Measurements from ENCODE around the gene SPECC1.

The SPECC1 gene

DNA sequence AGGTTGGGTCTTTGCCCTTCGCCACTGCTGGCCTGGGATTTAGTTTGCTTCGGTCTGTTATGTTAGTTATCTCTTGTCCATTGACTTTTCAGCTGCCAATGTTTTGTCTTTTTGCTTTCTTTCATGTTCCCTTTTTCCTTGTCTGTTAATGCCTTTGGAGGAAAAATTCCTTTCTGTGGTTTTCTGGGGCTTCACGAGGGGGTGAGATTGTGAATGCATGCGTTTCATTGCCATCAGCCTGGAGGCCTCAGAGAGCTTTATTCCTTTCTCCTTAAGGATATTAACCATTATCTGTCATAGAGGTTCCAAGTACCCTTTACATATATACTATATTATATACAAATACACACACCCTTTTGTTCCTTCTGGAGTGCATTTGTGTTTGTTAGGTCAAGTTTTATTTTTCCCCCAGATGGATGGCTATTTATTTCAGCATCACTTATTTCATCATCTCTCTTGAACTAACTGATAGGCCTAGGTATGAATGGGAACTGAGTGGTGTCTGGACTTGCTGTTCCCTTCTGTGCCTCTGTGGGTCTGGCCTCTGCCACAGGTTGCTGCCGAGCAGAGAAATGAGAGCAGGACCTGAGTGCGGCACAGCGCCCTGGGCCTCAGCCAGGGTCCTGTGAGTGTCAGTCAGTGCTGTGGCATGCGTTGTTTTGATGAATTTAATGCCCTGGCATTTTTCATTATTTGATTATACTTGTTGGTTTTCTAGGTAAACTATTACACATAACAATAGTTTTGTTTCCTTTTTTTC lies 264.8 kb downstream of the SPECC1 start:
- Histone ChIP-seq H3K27me3 (replicated peaks; ENCODE audit: control insufficient read depth, insufficient read depth, low read length, poor library complexity, severe bottlenecking) (no peaks in the 10 kb centered on the region), H3K36me3 (ENCODE audit: control insufficient read depth, insufficient read depth, low read length) (no peaks in the 10 kb centered on the region), H3K9me3 (ENCODE audit: control insufficient read depth, low read length) (no peaks in the 10 kb centered on the region), H3K27ac (ENCODE audit: insufficient read depth, low read length, poor library complexity, severe bottlenecking) (no peak overlapping the region), H3K4me1 (ENCODE audit: control insufficient read depth, insufficient read depth, low read length, poor library complexity, severe bottlenecking) (peaks cover 14% of the 10 kb centered on the region), H3K4me3 (ENCODE audit: insufficient read depth, low read depth, low read length, poor library complexity, severe bottlenecking) (no peak overlapping the region)
- no peak for DNase-seq

- Histone ChIP-seq H3K4me3 (ENCODE audit: insufficient read depth, low read depth, low read length, poor library complexity, severe bottlenecking) (no peak overlapping the region), H3K27me3 (replicated peaks; ENCODE audit: control insufficient read depth, insufficient read depth, low read length, poor library complexity, severe bottlenecking) (no peaks in the 10 kb centered on the region), H3K4me1 (ENCODE audit: control insufficient read depth, insufficient read depth, low read length, poor library complexity, severe bottlenecking) (peaks cover 9% of the 10 kb centered on the region), H3K9me3 (ENCODE audit: control insufficient read depth, low read length) (no peaks in the 10 kb centered on the region), H3K36me3 (ENCODE audit: control insufficient read depth, insufficient read depth, low read length) (no peaks in the 10 kb centered on the region), H3K27ac (ENCODE audit: insufficient read depth, low read length, poor library complexity, severe bottlenecking) (no peak overlapping the region)
- DNase-seq, result no peak
Measured at GRCh38 chr17:20275653-20276052, 266.5 kb downstream of the SPECC1 start.

DNA sequence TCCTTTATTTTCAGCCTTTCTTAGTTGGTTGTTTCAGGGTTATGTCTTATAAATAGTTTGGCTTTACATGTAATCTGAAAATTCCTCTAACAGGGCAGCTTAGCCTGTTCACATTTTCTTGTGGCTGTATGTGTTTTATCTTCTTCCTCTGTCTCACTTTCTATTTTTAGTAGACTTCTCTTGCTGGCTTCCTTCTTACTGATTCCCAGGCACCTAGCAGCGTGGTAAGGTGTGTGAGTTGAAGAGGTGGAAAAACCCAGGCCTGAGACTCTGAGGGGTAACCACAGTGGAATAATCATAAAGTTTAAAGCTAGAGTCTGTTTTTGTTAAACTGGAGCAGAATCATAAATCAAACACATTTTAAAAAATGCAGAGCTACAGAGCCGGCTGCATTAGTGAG lies 267.3 kb downstream of the SPECC1 start:
- Histone ChIP-seq H3K9me3 (ENCODE audit: control insufficient read depth, low read length) (no peaks in the 10 kb centered on the region), H3K27me3 (replicated peaks; ENCODE audit: control insufficient read depth, insufficient read depth, low read length, poor library complexity, severe bottlenecking) (no peaks in the 10 kb centered on the region), H3K36me3 (ENCODE audit: control insufficient read depth, insufficient read depth, low read length) (no peaks in the 10 kb centered on the region), H3K4me3 (ENCODE audit: insufficient read depth, low read depth, low read length, poor library complexity, severe bottlenecking) (no peak overlapping the region), H3K27ac (ENCODE audit: insufficient read depth, low read length, poor library complexity, severe bottlenecking) (no peak overlapping the region), H3K4me1 (ENCODE audit: control insufficient read depth, insufficient read depth, low read length, poor library complexity, severe bottlenecking) (peaks cover 7% of the 10 kb centered on the region)
- DNase-seq, result no peak

DNA sequence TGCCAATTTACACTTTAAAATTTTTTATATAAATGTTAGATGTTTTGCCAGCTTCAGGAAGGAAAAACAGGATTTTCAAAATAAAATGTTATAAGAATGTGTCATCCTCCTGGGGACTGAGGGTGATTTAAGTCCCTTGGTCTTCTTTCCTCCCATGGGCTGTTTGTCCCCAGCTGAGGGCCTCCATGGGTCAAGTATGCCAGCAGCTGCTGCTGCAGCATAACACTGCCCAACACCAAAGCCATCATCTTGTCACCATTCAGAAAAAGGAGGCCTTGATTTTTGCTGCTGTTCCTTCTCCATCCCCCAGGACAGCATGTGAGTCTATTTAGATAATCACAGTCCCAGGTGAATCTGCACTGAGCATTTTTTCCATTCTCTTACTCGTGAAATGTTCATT lies 269.6 kb downstream of the SPECC1 start:
- Histone ChIP-seq H3K4me3 (ENCODE audit: insufficient read depth, low read depth, low read length, poor library complexity, severe bottlenecking) (no peak overlapping the region), H3K36me3 (ENCODE audit: control insufficient read depth, insufficient read depth, low read length) (no peaks in the 10 kb centered on the region), H3K27ac (ENCODE audit: insufficient read depth, low read length, poor library complexity, severe bottlenecking) (no peak overlapping the region), H3K9me3 (ENCODE audit: control insufficient read depth, low read length) (no peaks in the 10 kb centered on the region), H3K27me3 (replicated peaks; ENCODE audit: control insufficient read depth, insufficient read depth, low read length, poor library complexity, severe bottlenecking) (no peaks in the 10 kb centered on the region), H3K4me1 (ENCODE audit: control insufficient read depth, insufficient read depth, low read length, poor library complexity, severe bottlenecking) (peaks cover 3% of the 10 kb centered on the region)
- DNase-seq, result no peak

DNA sequence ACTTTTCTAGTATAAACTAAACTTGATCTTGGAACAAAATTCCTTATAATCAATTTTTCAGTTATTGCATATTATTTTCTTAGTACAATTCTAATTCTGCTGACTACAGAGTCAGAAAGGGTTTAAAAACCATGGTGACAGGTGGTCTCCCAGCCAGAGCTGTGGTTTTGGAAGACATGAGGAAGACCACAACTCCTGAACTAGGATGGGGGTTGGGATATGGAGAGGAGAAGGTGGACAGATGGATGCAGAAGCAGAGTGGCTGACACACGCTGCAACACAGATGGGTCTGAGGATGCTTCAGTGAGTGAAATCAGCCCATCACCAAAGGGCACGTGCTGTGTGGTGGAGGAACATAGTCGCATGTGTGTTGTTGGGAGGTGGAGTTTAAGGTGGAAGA lies 270.5 kb downstream of the SPECC1 start:
- peaks cover 3% of the 10 kb centered on the region for H3K4me1 ChIP-seq (ENCODE audit: control insufficient read depth, insufficient read depth, low read length, poor library complexity, severe bottlenecking)

DNA sequence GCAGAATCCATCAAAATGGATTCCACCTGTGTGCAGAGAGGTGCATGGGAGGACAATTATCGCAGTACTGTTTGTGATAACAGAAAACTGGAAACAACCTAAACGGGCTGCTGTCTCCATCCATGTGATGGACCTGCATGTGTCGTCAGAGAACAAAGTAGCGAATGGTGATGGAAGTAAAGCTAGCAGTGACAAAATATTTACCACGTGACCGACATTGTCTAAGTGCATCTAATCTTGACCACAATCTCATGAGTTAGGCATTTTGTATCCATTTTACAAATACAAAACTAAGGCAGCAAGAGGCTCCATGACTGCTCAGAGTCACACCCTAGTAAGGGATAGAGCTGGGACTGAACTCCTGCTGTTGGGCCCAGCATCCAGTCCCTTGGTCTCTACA lies 270.9 kb downstream of the SPECC1 start:
- Histone ChIP-seq H3K4me1 (ENCODE audit: control insufficient read depth, insufficient read depth, low read length, poor library complexity, severe bottlenecking) (peaks cover 3% of the 10 kb centered on the region), H3K9me3 (ENCODE audit: control insufficient read depth, low read length) (no peaks in the 10 kb centered on the region), H3K36me3 (ENCODE audit: control insufficient read depth, insufficient read depth, low read length) (no peaks in the 10 kb centered on the region), H3K27me3 (replicated peaks; ENCODE audit: control insufficient read depth, insufficient read depth, low read length, poor library complexity, severe bottlenecking) (no peaks in the 10 kb centered on the region), H3K4me3 (ENCODE audit: insufficient read depth, low read depth, low read length, poor library complexity, severe bottlenecking) (no peak overlapping the region), H3K27ac (ENCODE audit: insufficient read depth, low read length, poor library complexity, severe bottlenecking) (no peak overlapping the region)
- DNase-seq, result no peak

More for the DNA sequence above, 270.5 kb downstream of the SPECC1 start:
- Histone ChIP-seq H3K36me3 (ENCODE audit: control insufficient read depth, insufficient read depth, low read length) (no peaks in the 10 kb centered on the region), H3K27me3 (replicated peaks; ENCODE audit: control insufficient read depth, insufficient read depth, low read length, poor library complexity, severe bottlenecking) (no peaks in the 10 kb centered on the region), H3K9me3 (ENCODE audit: control insufficient read depth, low read length) (no peaks in the 10 kb centered on the region), H3K27ac (ENCODE audit: insufficient read depth, low read length, poor library complexity, severe bottlenecking) (no peak overlapping the region), H3K4me3 (ENCODE audit: insufficient read depth, low read depth, low read length, poor library complexity, severe bottlenecking) (no peak overlapping the region)
- DNase-seq, result no peak

- no peak for DNase-seq
- Histone ChIP-seq H3K4me3 (ENCODE audit: insufficient read depth, low read depth, low read length, poor library complexity, severe bottlenecking) (no peak overlapping the region), H3K27me3 (replicated peaks; ENCODE audit: control insufficient read depth, insufficient read depth, low read length, poor library complexity, severe bottlenecking) (no peaks in the 10 kb centered on the region), H3K4me1 (ENCODE audit: control insufficient read depth, insufficient read depth, low read length, poor library complexity, severe bottlenecking) (peaks cover 3% of the 10 kb centered on the region), H3K36me3 (ENCODE audit: control insufficient read depth, insufficient read depth, low read length) (no peaks in the 10 kb centered on the region), H3K27ac (ENCODE audit: insufficient read depth, low read length, poor library complexity, severe bottlenecking) (no peak overlapping the region), H3K9me3 (ENCODE audit: control insufficient read depth, low read length) (no peaks in the 10 kb centered on the region)
Measured at GRCh38 chr17:20280851-20281250, 271.7 kb downstream of the SPECC1 start.

DNA sequence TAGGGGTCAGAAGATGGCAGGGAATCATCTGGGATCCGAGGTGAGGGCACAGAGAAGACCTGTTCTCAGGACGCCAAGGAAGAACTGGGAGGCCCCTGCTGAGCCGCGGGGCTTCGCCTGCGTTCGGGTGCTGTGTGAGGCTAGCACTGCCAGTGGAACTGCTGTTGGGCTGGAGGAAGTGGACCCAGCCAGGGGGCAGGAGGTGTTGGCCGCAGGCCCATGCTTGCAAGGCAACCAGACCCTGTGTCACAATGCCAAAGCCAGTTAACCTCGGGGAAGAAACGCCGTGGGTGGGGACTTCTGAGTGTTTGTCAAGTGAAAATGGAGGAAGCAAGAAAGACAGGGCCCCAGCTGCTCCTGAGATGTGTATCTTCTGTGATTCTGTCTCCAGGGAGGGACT lies 272.7 kb downstream of the SPECC1 start:
- Histone ChIP-seq H3K36me3 (ENCODE audit: control insufficient read depth, insufficient read depth, low read length) (no peaks in the 10 kb centered on the region), H3K4me3 (ENCODE audit: insufficient read depth, low read depth, low read length, poor library complexity, severe bottlenecking) (no peak overlapping the region), H3K4me1 (ENCODE audit: control insufficient read depth, insufficient read depth, low read length, poor library complexity, severe bottlenecking) (peaks cover 3% of the 10 kb centered on the region), H3K27me3 (replicated peaks; ENCODE audit: control insufficient read depth, insufficient read depth, low read length, poor library complexity, severe bottlenecking) (no peaks in the 10 kb centered on the region), H3K27ac (ENCODE audit: insufficient read depth, low read length, poor library complexity, severe bottlenecking) (no peak overlapping the region), H3K9me3 (ENCODE audit: control insufficient read depth, low read length) (no peaks in the 10 kb centered on the region)
- no peak for DNase-seq

DNA sequence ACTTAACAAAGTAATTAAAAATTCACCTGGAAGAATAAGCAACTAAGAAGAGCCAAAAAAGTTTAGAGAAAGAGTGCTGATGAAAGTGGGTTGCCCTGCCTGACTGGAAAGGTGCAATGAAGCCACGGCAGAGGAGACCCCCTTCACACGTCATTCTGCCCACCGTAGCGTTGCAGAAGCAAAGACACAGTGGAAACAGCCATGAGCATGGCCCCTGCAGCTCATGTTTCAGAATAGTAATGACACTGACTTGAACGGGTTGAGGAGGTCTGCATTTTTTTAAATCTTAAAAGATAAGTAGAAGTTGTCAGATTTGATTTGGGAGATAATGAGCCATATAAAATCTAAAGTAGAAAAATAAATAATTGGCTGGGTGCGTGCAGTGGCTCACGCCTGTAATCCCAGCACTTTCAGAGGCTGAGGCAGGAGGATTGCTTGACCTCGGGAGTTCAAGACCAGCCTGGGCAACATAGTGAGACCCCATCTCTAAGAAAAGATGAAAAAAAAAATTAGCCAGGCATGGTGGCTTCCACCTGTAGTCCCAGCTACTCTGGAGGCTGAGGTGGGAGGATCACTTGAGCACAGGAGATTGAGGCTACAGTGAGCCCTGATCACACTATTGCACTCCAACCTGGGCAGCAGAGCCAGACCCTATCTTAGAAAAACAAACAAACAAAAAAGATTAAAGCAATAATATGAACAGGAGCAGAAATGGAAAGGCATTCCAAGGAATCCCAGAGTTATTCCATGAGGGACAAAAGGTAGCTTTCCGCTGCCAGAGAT lies 273.6 kb downstream of the SPECC1 start:
- Histone ChIP-seq H3K36me3 (ENCODE audit: control insufficient read depth, insufficient read depth, low read length) (no peaks in the 10 kb centered on the region), H3K4me3 (ENCODE audit: insufficient read depth, low read depth, low read length, poor library complexity, severe bottlenecking) (no peak overlapping the region), H3K4me1 (ENCODE audit: control insufficient read depth, insufficient read depth, low read length, poor library complexity, severe bottlenecking) (no peaks in the 10 kb centered on the region), H3K27ac (ENCODE audit: insufficient read depth, low read length, poor library complexity, severe bottlenecking) (no peak overlapping the region), H3K27me3 (replicated peaks; ENCODE audit: control insufficient read depth, insufficient read depth, low read length, poor library complexity, severe bottlenecking) (no peaks in the 10 kb centered on the region), H3K9me3 (ENCODE audit: control insufficient read depth, low read length) (no peaks in the 10 kb centered on the region)
- DNase-seq, result no peak

- no peak overlapping the region for H3K4me3 ChIP-seq (ENCODE audit: insufficient read depth, low read depth, low read length, poor library complexity, severe bottlenecking)
- no peaks in the 10 kb centered on the region for H3K9me3 ChIP-seq (ENCODE audit: control insufficient read depth, low read length)
- H3K36me3 ChIP-seq (ENCODE audit: control insufficient read depth, insufficient read depth, low read length), result no peaks in the 10 kb centered on the region
- DNase-seq, result no peak
- H3K4me1 ChIP-seq (ENCODE audit: control insufficient read depth, insufficient read depth, low read length, poor library complexity, severe bottlenecking), result no peaks in the 10 kb centered on the region
- no peaks in the 10 kb centered on the region for H3K27me3 ChIP-seq (replicated peaks; ENCODE audit: control insufficient read depth, insufficient read depth, low read length, poor library complexity, severe bottlenecking)
- H3K27ac ChIP-seq (ENCODE audit: insufficient read depth, low read length, poor library complexity, severe bottlenecking), result no peak overlapping the region
Measured at GRCh38 chr17:20284022-20284421, 274.9 kb downstream of the SPECC1 start.
